T47D (cell line): Measurements from ENCODE around the gene ACCSL.

Experiments used
- DNase-seq, 2 experiments: peaks; one replicate each; pipeline versions ENCODE4 v3.0.0 to v3.0.0-alpha.2; 2011 to 2012; ENCODE audit warnings: low read depth in 1 of 2, low spot score in 1 of 2
- JUND ChIP-seq: IDR thresholded peaks from 2 replicates; pipeline ENCODE4 v1.6.1; 2012; ENCODE audit warnings: low read depth
- in situ Hi-C: cut with HindIII; loops from 2 replicates; pipeline ENCODE4 v1.10.0; 2016; ENCODE audit warnings: low sequenced_read_pairs, low pct_unique_long_range_greater_than_20kb

ACCSL gene

DNA sequence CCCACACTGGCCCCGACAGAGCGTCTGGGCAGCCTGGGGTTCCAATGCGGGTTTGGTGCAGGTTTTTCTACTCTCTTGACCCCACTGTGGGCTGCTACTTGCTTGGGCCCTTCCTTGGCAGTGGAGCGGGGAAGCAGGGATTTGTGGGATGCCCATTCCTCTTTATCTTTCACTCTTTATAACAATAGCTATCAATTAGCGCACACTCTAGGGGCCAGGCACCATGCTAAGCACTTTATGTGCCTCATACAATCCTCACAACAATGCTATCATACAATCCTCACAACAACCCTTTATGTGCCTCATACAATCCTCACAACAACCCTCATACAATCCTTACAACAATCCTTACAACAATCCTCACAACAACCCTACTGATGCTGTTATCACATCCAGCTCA is 31.0 kb downstream of the ACCSL start:
- in situ Hi-C loops: no loop called here
- no peak for TF ChIP-seq JUND
- no peak for DNase-seq

DNA sequence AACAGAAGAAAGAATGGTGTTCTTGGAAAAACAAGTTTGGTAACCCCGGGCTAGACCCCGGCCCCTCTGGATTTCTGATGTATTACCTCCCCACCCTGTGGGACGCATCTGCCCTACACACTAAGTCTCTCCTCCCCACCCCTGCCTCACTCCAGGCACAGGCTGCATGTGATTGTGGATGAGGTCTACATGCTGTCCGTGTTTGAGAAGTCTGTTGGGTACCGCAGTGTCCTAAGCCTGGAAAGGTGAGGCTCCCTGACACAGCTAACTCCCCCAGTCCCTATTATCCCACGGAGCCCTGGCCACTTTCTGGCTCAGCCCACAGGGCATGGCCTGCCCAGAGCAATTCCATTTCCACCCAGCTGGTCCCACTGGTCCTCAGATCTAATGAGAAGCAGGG is 31.6 kb downstream of the ACCSL start:
- in situ Hi-C loops: no loop called here
- no peak for TF ChIP-seq JUND
- DNase-seq: no peak

DNA sequence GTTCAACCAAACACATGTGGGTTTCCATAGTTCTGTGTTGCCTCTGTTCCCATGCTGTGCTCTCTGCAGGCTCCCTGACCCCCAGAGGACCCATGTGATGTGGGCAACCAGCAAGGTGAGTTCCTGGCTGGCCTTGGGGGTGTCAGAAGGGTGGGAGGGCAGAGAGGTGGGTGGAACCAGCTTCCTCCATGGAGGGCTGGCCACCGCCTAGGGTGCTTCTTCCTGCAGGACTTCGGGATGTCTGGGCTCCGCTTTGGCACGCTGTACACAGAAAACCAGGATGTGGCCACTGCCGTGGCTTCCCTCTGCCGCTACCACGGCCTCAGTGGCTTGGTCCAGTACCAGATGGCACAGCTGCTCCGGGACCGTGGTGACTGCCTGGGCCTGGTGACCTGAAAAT is 33.2 kb downstream of the ACCSL start:
- in situ Hi-C loops: no loop called here
- no peak for TF ChIP-seq JUND
- DNase-seq: no peak

DNA sequence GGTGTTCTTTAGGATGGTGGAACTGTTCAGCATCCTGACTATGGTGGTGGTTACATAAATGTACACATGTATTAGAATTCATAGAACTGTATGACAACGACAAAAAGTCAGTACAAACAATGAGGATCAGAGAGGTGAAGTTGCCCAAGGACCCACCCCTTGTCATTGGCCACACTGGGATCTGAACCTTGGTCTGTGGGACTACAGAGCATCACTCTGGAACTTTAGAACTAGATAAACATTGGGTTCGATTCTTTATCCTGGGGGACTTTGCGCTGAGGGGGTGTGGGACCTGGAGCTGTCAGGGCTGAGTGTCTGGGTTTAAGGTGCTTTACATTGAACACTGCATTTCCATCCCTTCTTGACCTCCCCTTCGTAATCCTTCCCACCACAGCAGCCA is 34.9 kb downstream of the ACCSL start:
- no peak for DNase-seq
- no peak for TF ChIP-seq JUND
- in situ Hi-C loops: no loop called here

GRCh38 chr11:44083433-44083832 is 35.7 kb downstream of the ACCSL start:
- in situ Hi-C loops: no loop called here
- no peak for TF ChIP-seq JUND
- DNase-seq: no peak

DNA sequence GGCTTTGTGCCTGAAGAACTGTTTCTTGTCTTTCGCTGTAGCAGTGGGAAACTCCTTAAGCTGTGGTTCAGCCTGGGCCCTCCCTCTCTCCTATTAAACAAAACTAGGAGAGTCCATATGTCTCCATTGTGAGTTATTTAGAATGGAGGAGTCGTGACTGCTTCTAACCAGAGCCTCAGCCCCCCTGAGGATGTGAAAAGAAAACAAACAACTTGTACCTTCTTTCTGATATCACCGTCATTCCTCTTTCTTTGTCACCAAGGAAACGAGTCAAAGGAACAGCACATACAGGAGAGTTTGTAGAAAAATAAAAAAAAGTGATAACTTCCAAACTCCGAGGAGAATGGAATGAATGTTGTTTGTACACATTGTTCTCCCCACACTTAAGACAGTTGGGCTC is 36.1 kb downstream of the ACCSL start:
- in situ Hi-C loops: no loop called here
- TF ChIP-seq JUND: no peak
- no peak for DNase-seq

DNA sequence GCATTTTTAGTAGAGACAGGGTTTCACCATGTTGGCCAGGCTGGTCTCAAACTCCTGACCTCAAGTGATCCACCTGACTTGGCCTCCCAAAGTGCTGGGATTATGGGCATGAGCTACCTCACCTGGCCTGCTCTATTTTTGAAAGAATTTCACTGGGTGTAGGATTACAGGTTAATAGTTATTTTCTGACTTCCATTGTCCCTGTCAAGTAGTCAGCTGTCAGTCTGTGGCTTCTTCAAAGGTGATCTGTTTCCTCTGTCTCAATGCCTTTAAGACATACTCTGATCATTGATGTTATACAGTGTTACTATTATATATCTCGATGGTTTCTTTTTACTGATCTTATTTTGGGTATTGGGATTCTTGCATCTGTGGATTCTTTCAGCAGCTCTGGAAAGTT is 37.5 kb downstream of the ACCSL start:
- no peak for DNase-seq
- TF ChIP-seq JUND: no peak
- in situ Hi-C loops: no loop called here

DNA sequence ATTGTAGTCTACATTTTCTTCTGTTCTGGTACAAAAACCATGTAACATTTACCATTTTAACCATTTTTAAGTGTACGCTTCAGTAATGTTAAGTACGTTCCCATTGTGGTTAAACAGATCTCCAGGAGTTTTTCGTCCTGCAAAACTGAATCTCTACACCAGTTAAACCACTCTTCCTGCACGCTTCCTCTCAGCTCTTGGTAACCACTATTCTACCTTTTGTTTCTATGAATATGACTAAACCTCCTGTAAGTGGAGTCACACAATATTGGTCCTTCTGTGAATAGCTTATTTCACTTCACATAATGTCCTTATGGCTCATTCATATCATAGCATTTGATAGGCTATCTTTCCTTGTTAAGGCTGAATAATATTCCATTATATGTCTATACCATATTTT is 40.6 kb downstream of the ACCSL start:
- no peak for TF ChIP-seq JUND
- in situ Hi-C loops: no loop called here
- DNase-seq: no peak

- DNase-seq: no peak
- in situ Hi-C loops: no loop called here
- TF ChIP-seq JUND: no peak
Observed at GRCh38 chr11:44088871-44089270, 41.1 kb downstream of the ACCSL start.

DNA sequence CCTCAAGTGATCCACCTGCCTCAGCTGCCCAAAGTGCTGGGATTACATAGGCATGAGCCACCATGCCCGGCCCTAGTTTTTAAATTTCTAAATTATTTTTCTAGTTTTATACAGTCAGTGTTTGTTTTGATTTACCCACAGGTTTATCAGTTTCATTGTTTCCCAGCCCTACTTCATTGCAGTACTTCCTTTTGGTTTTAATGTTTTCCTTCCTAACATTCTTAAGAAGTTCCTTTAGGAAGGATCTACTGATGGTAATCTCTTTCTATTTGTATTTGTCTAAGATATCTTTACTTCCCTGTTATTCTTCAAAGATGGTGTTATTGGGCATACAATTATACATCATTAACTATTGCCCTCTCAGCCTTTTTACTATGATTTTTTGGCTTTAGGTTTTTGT is 42.8 kb downstream of the ACCSL start:
- no peak for TF ChIP-seq JUND
- in situ Hi-C loops: no loop called here
- DNase-seq: no peak

- peak; percentile 90 to 92 for DNase-seq
- no peak for TF ChIP-seq JUND
- in situ Hi-C loops: no loop called here
Observed at GRCh38 chr11:44094260-44094868, 46.6 kb downstream of the ACCSL start.

- no peak for TF ChIP-seq JUND
- peak; percentile 91 to 93 for DNase-seq
- in situ Hi-C loops: no loop called here
Observed at GRCh38 chr11:44095506-44096359, 48.0 kb downstream of the ACCSL start, which contains the start of gene EXT2. EXT2 (plus strand) TSS chr11:44095678; CDS start chr11:44107713, 12,035 bp downstream.

GRCh38 chr11:44096360-44097185 is 48.8 kb downstream of the ACCSL start:
- no peak for TF ChIP-seq JUND
- no peak for DNase-seq
- in situ Hi-C loops: no loop called here
